ENCODE data around the gene BPIFA1.
A peak's percentile ranks its signal among the peaks of the same experiment; 100 is the strongest.

The BPIFA1 gene

GRCh38 chr20:33199026-33199425 lies 36.8 kb upstream of the BPIFA1 start:
- no peaks in the 10 kb centered on the region for H3K9me3 ChIP-seq
- H3K27me3 ChIP-seq: peaks cover 25% of the 10 kb centered on the region
- no peaks in the 10 kb centered on the region for H3K4me1 ChIP-seq
- no peak overlapping the region for H3K4me3 ChIP-seq (ENCODE audit: low read depth, low read length)
- DNase-seq: no peak
- TF ChIP-seq CTCF (IDR thresholded peaks at IDR 0.05; ENCODE audit: low read depth, low read length): no peak
- H3K36me3 ChIP-seq: no peaks in the 10 kb centered on the region

- H3K4me1 ChIP-seq: no peaks in the 10 kb centered on the region
- no peaks in the 10 kb centered on the region for H3K9me3 ChIP-seq
- no peaks in the 10 kb centered on the region for H3K36me3 ChIP-seq
- H3K27me3 ChIP-seq: peaks cover 34% of the 10 kb centered on the region
- TF ChIP-seq CTCF (IDR thresholded peaks at IDR 0.05; ENCODE audit: low read depth, low read length): no peak
- no peak for DNase-seq
- no peak overlapping the region for H3K4me3 ChIP-seq (ENCODE audit: low read depth, low read length)
Observed at GRCh38 chr20:33202451-33202850, 33.3 kb upstream of the BPIFA1 start.

GRCh38 chr20:33203444-33203843 lies 32.4 kb upstream of the BPIFA1 start:
- Histone ChIP-seq H3K9me3 (no peaks in the 10 kb centered on the region), H3K4me1 (no peaks in the 10 kb centered on the region), H3K4me3 (ENCODE audit: low read depth, low read length) (no peak overlapping the region), H3K27me3 (peaks cover 31% of the 10 kb centered on the region), H3K36me3 (no peaks in the 10 kb centered on the region)
- no peak for TF ChIP-seq CTCF (IDR thresholded peaks at IDR 0.05; ENCODE audit: low read depth, low read length)
- no peak for DNase-seq

- Histone ChIP-seq H3K27me3 (peaks cover 27% of the 10 kb centered on the region), H3K4me3 (ENCODE audit: low read depth, low read length) (no peak overlapping the region), H3K4me1 (no peaks in the 10 kb centered on the region), H3K36me3 (no peaks in the 10 kb centered on the region), H3K9me3 (no peaks in the 10 kb centered on the region)
- DNase-seq: peak; percentile 25
- no peak for TF ChIP-seq CTCF (IDR thresholded peaks at IDR 0.05; ENCODE audit: low read depth, low read length)
Observed at GRCh38 chr20:33209789-33210188, 26.0 kb upstream of the BPIFA1 start.

- Histone ChIP-seq H3K4me3 (ENCODE audit: low read depth, low read length) (no peak overlapping the region), H3K36me3 (no peaks in the 10 kb centered on the region), H3K27me3 (peaks cover 30% of the 10 kb centered on the region), H3K4me1 (no peaks in the 10 kb centered on the region), H3K9me3 (no peaks in the 10 kb centered on the region)
- TF ChIP-seq CTCF (IDR thresholded peaks at IDR 0.05; ENCODE audit: low read depth, low read length): no peak
- DNase-seq: no peak
Observed at GRCh38 chr20:33210371-33210770, 25.4 kb upstream of the BPIFA1 start.

GRCh38 chr20:33211817-33212424 lies 23.9 kb upstream of the BPIFA1 start:
- no peaks in the 10 kb centered on the region for H3K36me3 ChIP-seq
- peaks cover 26% of the 10 kb centered on the region; the same call in 1 of the 2 replicates for H3K27me3 ChIP-seq
- TF ChIP-seq CTCF (IDR thresholded peaks at IDR 0.05; ENCODE audit: low read depth, low read length): peak; percentile 83
- H3K4me1 ChIP-seq: no peaks in the 10 kb centered on the region
- no peaks in the 10 kb centered on the region for H3K9me3 ChIP-seq
- peak; percentile 65 for DNase-seq
- H3K4me3 ChIP-seq (ENCODE audit: low read depth, low read length): no peak overlapping the region

Measured in BE2C (cell line).